Stimulated activated CD8-positive, alpha-beta memory T cell treated with anti-CD3 and anti-CD28 coated beads, Interleukin-7, amount 100 ng/mL, for 24 hours (primary cell): ENCODE results near the gene ZMPSTE24.

Experiments used
- DNase-seq: peaks from one replicate; pipeline ENCODE4 v3.0.0-alpha.2; 2020; ENCODE audit warnings: low read depth

ZMPSTE24 gene

GRCh38 chr1:40264354-40264781, 6.3 kb downstream of the ZMPSTE24 start:
- no peak for DNase-seq

- no peak for DNase-seq
These were observed 7.3 kb downstream of the ZMPSTE24 start for GRCh38 chr1:40265298-40265697.

GRCh38 chr1:40265919-40266318, 7.9 kb downstream of the ZMPSTE24 start:
- no peak for DNase-seq

- no peak for DNase-seq
These were observed 8.9 kb downstream of the ZMPSTE24 start for GRCh38 chr1:40266786-40267535.

- DNase-seq, result no peak
These were observed 9.7 kb downstream of the ZMPSTE24 start for GRCh38 chr1:40267767-40268187.

GRCh38 chr1:40268211-40268610, 10.2 kb downstream of the ZMPSTE24 start:
- DNase-seq, result no peak

GRCh38 chr1:40270152-40270834, 12.3 kb downstream of the ZMPSTE24 start:
- DNase-seq, result no peak

- no peak for DNase-seq
These were observed 14.7 kb downstream of the ZMPSTE24 start for GRCh38 chr1:40272653-40273213.

GRCh38 chr1:40273547-40274166, 15.6 kb downstream of the ZMPSTE24 start:
- no peak for DNase-seq

- no peak for DNase-seq
These were observed 16.3 kb downstream of the ZMPSTE24 start for GRCh38 chr1:40274331-40274730.

GRCh38 chr1:40276122-40276521, 18.1 kb downstream of the ZMPSTE24 start:
- DNase-seq, result no peak

- DNase-seq, result no peak
These were observed 23.8 kb downstream of the ZMPSTE24 start for GRCh38 chr1:40281853-40282252.

- no peak for DNase-seq
These were observed 33.3 kb downstream of the ZMPSTE24 start for GRCh38 chr1:40291293-40291692.

GRCh38 chr1:40299366-40300248, 41.6 kb downstream of the ZMPSTE24 start:
- no peak for DNase-seq

- DNase-seq, result no peak
These were observed 42.2 kb downstream of the ZMPSTE24 start for GRCh38 chr1:40300249-40300567.

- DNase-seq, result no peak
These were observed 42.6 kb downstream of the ZMPSTE24 start for GRCh38 chr1:40300651-40301050.

GRCh38 chr1:40301066-40301465, 43.0 kb downstream of the ZMPSTE24 start:
- no peak for DNase-seq

- DNase-seq, result no peak
These were observed 43.7 kb downstream of the ZMPSTE24 start for GRCh38 chr1:40301541-40302299.

GRCh38 chr1:40302475-40302874, 44.4 kb downstream of the ZMPSTE24 start:
- no peak for DNase-seq

GRCh38 chr1:40303051-40303771, 45.2 kb downstream of the ZMPSTE24 start:
- DNase-seq, result no peak
